SHP77 treated with DMSO at 0.1 percent for 48 hours (cell line): Measurements from ENCODE around the gene LTB4R.

Experiments used
- DNase-seq: peaks from one replicate; lab custom pipeline; 2025; lab: John Stamatoyannopoulos, UW

LTB4R gene

GRCh38 chr14:24279301-24280186 is 31.8 kb upstream of the LTB4R start:
- no peak for DNase-seq

GRCh38 chr14:24280797-24281460 is 30.4 kb upstream of the LTB4R start:
- no peak for DNase-seq

- DNase-seq, result no peak
Observed at GRCh38 chr14:24281636-24282035, 29.7 kb upstream of the LTB4R start.

- no peak for DNase-seq
Observed at GRCh38 chr14:24282736-24283135, 28.6 kb upstream of the LTB4R start.

- DNase-seq, result no peak
Observed at GRCh38 chr14:24283796-24284460, 27.4 kb upstream of the LTB4R start.

- no peak for DNase-seq
Observed at GRCh38 chr14:24284501-24285035, 26.7 kb upstream of the LTB4R start.

- DNase-seq, result no peak
Observed at GRCh38 chr14:24285351-24285750, 26.0 kb upstream of the LTB4R start.

GRCh38 chr14:24286996-24287395 is 24.3 kb upstream of the LTB4R start:
- no peak for DNase-seq

- no peak for DNase-seq
Observed at GRCh38 chr14:24289649-24290280, 21.5 kb upstream of the LTB4R start.

- DNase-seq, result no peak
Observed at GRCh38 chr14:24290746-24291145, 20.6 kb upstream of the LTB4R start.

GRCh38 chr14:24291446-24292117 is 19.7 kb upstream of the LTB4R start:
- no peak for DNase-seq

GRCh38 chr14:24292118-24292807 is 19.0 kb upstream of the LTB4R start:
- DNase-seq, result no peak

- DNase-seq, result no peak
Observed at GRCh38 chr14:24293525-24293924, 17.8 kb upstream of the LTB4R start.

- DNase-seq, result peak; percentile 22
Observed at GRCh38 chr14:24296341-24297157, 14.8 kb upstream of the LTB4R start.

- DNase-seq, result peak; percentile 36
Observed at GRCh38 chr14:24297190-24297964, 13.9 kb upstream of the LTB4R start.

- DNase-seq, result no peak
Observed at GRCh38 chr14:24298892-24299254, 12.4 kb upstream of the LTB4R start.

GRCh38 chr14:24299255-24300191 is 11.8 kb upstream of the LTB4R start, which contains the start of the genes DHRS1 and NOP9:
TSS of gene DHRS1 (minus strand) at chr14:24299780. CDS start at chr14:24299106, 674 bp downstream.
TSS of gene NOP9 (plus strand) at chr14:24299850. CDS start at chr14:24299955, 105 bp downstream.
- peak; percentile 45 for DNase-seq
